Right lung (tissue), 10 donors: ENCODE data around the gene DNAJC15. TPM values are rescaled to one million over a fixed set of nuclear protein-coding genes. Genes with fewer than 3 reads are reported as not detected.
"Not testable (repeated sequence)": the region's sequence is repeated elsewhere in the genome, so short reads cannot be mapped to it uniquely, and the experiment has no call there.

Experiments
- DNase-seq, 2 donors: peaks; one replicate each; pipeline ENCODE4 v3.0.0-alpha.2; 2013
- long read RNA-seq, 8 donors: transcript quantifications; one replicate each; lab custom pipeline, GENCODE V29; 2026
- polyA plus RNA-seq, 5 donors: library from polyadenylated mRNA; unstranded; fragments of 120-200 nt; gene quantifications; one replicate each; pipeline versions ENCODE4 v1.2.1 to v1.2.3, GENCODE V29; 2013; ENCODE audit warnings: inconsistent platforms in 1 of 5, low replicate concordance in 1 of 5; ENCODE audit not compliant: insufficient read length in 5 of 5, insufficient read depth in 1 of 5

DNAJC15 gene
- 10 to 100 TPM; 14.1 to 29.9 (median 23.1) TPM for polyA plus RNA-seq
- long read RNA-seq, donor 1, full-length matches to known transcripts = 65 of 75 reads
- long read RNA-seq, donor 1, partial matches to known transcripts = 10 of 75 reads
- long read RNA-seq, donor 1, other reads (novel, unspliced or antisense) = 0 of 75 reads
- long read RNA-seq, donor 2, full-length matches to known transcripts = 38 of 38 reads
- long read RNA-seq, donor 2, partial matches to known transcripts = 0 of 38 reads
- long read RNA-seq, donor 2, other reads (novel, unspliced or antisense) = 0 of 38 reads
- long read RNA-seq, donor 3, full-length matches to known transcripts = 41 of 41 reads
- long read RNA-seq, donor 3, partial matches to known transcripts = 0 of 41 reads
- long read RNA-seq, donor 3, other reads (novel, unspliced or antisense) = 0 of 41 reads
- long read RNA-seq, donor 4, full-length matches to known transcripts = 30 of 30 reads
- long read RNA-seq, donor 4, partial matches to known transcripts = 0 of 30 reads
- long read RNA-seq, donor 4, other reads (novel, unspliced or antisense) = 0 of 30 reads
- long read RNA-seq, donor 5, full-length matches to known transcripts = 76 of 81 reads
- long read RNA-seq, donor 5, partial matches to known transcripts = 5 of 81 reads
- long read RNA-seq, donor 5, other reads (novel, unspliced or antisense) = 0 of 81 reads
- long read RNA-seq, donor 6, full-length matches to known transcripts = 43 of 43 reads
- long read RNA-seq, donor 6, partial matches to known transcripts = 0 of 43 reads
- long read RNA-seq, donor 6, other reads (novel, unspliced or antisense) = 0 of 43 reads
- long read RNA-seq, donor 7, full-length matches to known transcripts = 40 of 40 reads
- long read RNA-seq, donor 7, partial matches to known transcripts = 0 of 40 reads
- long read RNA-seq, donor 7, other reads (novel, unspliced or antisense) = 0 of 40 reads
- long read RNA-seq, donor 8, full-length matches to known transcripts = 28 of 28 reads
- long read RNA-seq, donor 8, partial matches to known transcripts = 0 of 28 reads
- long read RNA-seq, donor 8, other reads (novel, unspliced or antisense) = 0 of 28 reads

- peak; percentile 85 to 92 for DNase-seq
Measured at GRCh38 chr13:43023289-43023963, at the start of gene DNAJC15. DNAJC15 (plus strand) TSS chr13:43023586; CDS start chr13:43023627, 41 bp downstream.

- no peak for DNase-seq
Measured at GRCh38 chr13:42976066-42976465, 47.3 kb upstream of the DNAJC15 start.

- no peak for DNase-seq
Measured at GRCh38 chr13:42977219-42977659, 46.1 kb upstream of the DNAJC15 start.

- no peak for DNase-seq
Measured at GRCh38 chr13:42981317-42981716, 42.1 kb upstream of the DNAJC15 start.

GRCh38 chr13:42981853-42982252, 41.5 kb upstream of the DNAJC15 start:
- DNase-seq = no peak

- no peak for DNase-seq
Measured at GRCh38 chr13:42984026-42984425, 39.4 kb upstream of the DNAJC15 start.

- no peak for DNase-seq
Measured at GRCh38 chr13:42984691-42985090, 38.7 kb upstream of the DNAJC15 start.

GRCh38 chr13:42985312-42986175, 37.8 kb upstream of the DNAJC15 start:
- DNase-seq = peak in 1 of 2 donors; percentile 26

- no peak for DNase-seq
Measured at GRCh38 chr13:42986176-42986574, 37.2 kb upstream of the DNAJC15 start.

GRCh38 chr13:42990291-42991232, 32.8 kb upstream of the DNAJC15 start:
- DNase-seq = peak; percentile 67 to 79

GRCh38 chr13:42991233-42991897, 32.0 kb upstream of the DNAJC15 start:
- DNase-seq = not testable (repeated sequence)

- DNase-seq = peak; percentile 76 to 77
Measured at GRCh38 chr13:42991898-42992763, 31.3 kb upstream of the DNAJC15 start, which contains the start of gene EPSTI1. EPSTI1 (minus strand) TSS chr13:42992241; CDS start chr13:42992165, 76 bp downstream.

GRCh38 chr13:42992764-42993122, 30.6 kb upstream of the DNAJC15 start:
- DNase-seq = no peak

GRCh38 chr13:42994878-42995277, 28.5 kb upstream of the DNAJC15 start:
- no peak for DNase-seq

GRCh38 chr13:42996584-42996983, 26.8 kb upstream of the DNAJC15 start:
- no peak for DNase-seq

- no peak for DNase-seq
Measured at GRCh38 chr13:42997381-42997780, 26.0 kb upstream of the DNAJC15 start.

- DNase-seq = no peak
Measured at GRCh38 chr13:42999491-42999890, 23.9 kb upstream of the DNAJC15 start.

- DNase-seq = no peak
Measured at GRCh38 chr13:43000676-43001075, 22.7 kb upstream of the DNAJC15 start.
